VCaP (cell line): ENCODE measurements around the gene LCE1D.

Experiments
- H3K27ac ChIP-seq: fragments of 450-650 bp; 2 replicates; pipeline ENCODE4 v1.5.1; 2017
- CTCF ChIP-seq: fragments of 450-650 bp; conservative IDR thresholded peaks from 2 replicates; pipeline ENCODE4 v1.5.1; 2017; ENCODE audit warnings: mild to moderate bottlenecking, moderate library complexity

LCE1D gene

GRCh38 chr1:152811671-152812070 lies 15.2 kb downstream of the LCE1D start, which contains the start of gene LCE1B:
Gene LCE1B (plus strand): TSS chr1:152811971. CDS start chr1:152812447, 476 bp downstream.
- no peak for TF ChIP-seq CTCF
- no peak within 1 kb of the TSS for H3K27ac ChIP-seq

DNA sequence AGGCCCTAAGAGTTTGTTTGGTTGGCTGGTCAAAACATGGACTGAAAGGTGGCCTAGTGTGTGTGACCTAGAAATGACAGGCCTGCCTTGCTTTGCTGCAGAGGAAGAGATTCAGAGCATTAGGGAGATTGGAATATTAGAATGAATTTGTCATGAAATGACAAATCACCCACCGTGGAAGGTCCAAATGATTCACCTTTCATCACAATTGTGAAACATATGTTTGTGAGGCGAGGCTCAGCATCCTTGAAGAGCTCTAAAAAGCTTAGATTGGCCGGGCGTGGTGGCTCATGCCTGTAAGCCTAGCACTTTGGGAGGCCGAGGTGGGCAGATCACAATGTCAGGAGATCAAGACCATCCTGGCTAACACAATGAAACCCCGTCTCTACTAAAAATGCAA lies 20.8 kb downstream of the LCE1D start:
- no peak for TF ChIP-seq CTCF
- H3K27ac ChIP-seq, result no peak overlapping the region

DNA sequence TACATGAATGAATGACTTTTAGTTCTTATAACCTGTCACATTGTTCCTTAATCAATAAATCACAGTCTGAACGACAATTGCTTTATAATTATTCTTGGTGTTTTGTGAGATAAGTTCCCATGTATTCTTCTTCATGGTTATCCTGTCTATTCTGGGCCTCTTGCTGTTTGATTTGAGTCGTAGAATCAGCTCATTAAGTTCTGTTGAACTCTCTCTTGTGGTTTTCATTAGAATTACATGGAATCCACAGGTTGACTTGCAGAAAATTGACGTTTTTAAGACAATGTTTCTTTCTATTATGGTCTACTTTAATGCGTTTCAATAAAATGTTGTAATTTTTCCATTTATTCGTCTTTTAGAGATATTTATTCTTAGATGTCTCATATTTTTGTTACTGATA lies 26.8 kb downstream of the LCE1D start:
- 0 out of 2 replicates have a peak, but pooled peaks have one; percentile 14 for TF ChIP-seq CTCF
- no peak overlapping the region for H3K27ac ChIP-seq

- H3K27ac ChIP-seq, result no peak overlapping the region
Measured at GRCh38 chr1:152824964-152825363, 28.4 kb downstream of the LCE1D start.

GRCh38 chr1:152827173-152827572 lies 30.7 kb downstream of the LCE1D start, which contains the start of gene LCE1A:
Gene LCE1A (plus strand): TSS chr1:152827473. CDS start chr1:152827473, 0 bp downstream.
- TF ChIP-seq CTCF, result no peak
- no peak within 1 kb of the TSS for H3K27ac ChIP-seq

More at GRCh38 chr1:152824964-152825363, 28.4 kb downstream of the LCE1D start:
- TF ChIP-seq CTCF, result no peak

DNA sequence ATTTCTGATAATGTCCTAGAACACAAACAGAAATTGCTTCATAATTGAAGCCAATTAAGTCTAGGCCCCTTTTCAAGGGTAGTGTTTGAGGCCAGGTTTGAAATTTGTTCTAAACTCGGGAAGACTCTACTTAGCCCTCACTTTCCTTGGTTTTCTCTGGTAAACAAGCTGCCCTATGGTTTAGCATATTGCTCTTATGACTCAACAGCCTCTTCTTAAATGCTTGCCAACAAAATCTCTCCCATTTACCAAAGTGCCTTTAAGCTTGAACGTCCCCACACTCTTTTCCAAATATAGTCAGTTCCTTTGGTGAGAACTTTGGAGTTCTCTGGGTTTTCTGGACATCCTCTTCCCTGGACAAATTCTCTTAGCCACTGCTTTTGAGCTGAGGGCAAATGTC lies 40.3 kb downstream of the LCE1D start:
- no peak overlapping the region for H3K27ac ChIP-seq
- no peak for TF ChIP-seq CTCF

DNA sequence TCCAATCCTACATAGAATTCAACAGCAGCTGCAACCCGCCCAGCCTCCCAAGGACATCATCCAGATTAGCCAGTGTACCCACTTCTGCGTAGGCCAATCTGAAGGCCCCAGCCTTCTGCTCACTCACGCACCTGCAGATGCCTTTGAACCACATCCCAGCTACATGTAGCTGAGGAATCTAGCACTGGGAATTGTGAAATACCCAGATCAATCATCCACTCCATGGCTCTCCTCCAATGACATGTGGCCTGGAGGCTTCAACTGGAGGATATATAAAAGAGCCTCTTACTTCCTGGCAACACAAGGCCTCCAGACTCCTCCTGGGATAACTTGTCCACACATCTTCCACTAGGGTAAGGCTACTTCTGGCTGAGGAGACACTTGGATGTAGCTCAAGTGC lies 46.0 kb downstream of the LCE1D start, which contains the start of gene LCE6A:
LCE6A (plus strand) TSS at position 301 of the 400 bp plus-strand sequence. CDS start 665 bp downstream, outside the sequence.
- H3K27ac ChIP-seq, result no peak within 1 kb of the TSS
- no peak for TF ChIP-seq CTCF
